ENCODE measurements around the gene SRPK2.

The SRPK2 gene

GRCh38 chr7:105097619-105098018, 291.1 kb downstream of the SRPK2 start:
- peak; percentile 86 for DNase-seq (ENCODE audit: low read depth)

- DNase-seq (ENCODE audit: low read depth) = no peak
Measured at GRCh38 chr7:105096306-105096705, 292.4 kb downstream of the SRPK2 start.

GRCh38 chr7:105094966-105095365, 293.8 kb downstream of the SRPK2 start:
- DNase-seq (ENCODE audit: low read depth) = no peak

- no peak for DNase-seq (ENCODE audit: low read depth)
Measured at GRCh38 chr7:105088456-105088855, 300.3 kb downstream of the SRPK2 start.

- no peak for DNase-seq (ENCODE audit: low read depth)
Measured at GRCh38 chr7:105087981-105088380, 300.7 kb downstream of the SRPK2 start.

GRCh38 chr7:105086850-105087249, 301.9 kb downstream of the SRPK2 start:
- no peak for DNase-seq (ENCODE audit: low read depth)

- no peak for DNase-seq (ENCODE audit: low read depth)
Measured at GRCh38 chr7:105084581-105084980, 304.1 kb downstream of the SRPK2 start.

GRCh38 chr7:105079348-105079747, 309.4 kb downstream of the SRPK2 start:
- DNase-seq (ENCODE audit: low read depth) = no peak

GRCh38 chr7:105073143-105073542, 315.6 kb downstream of the SRPK2 start:
- no peak for DNase-seq (ENCODE audit: low read depth)

GRCh38 chr7:105068886-105069285, 319.8 kb downstream of the SRPK2 start:
- no peak for DNase-seq (ENCODE audit: low read depth)

- no peak for DNase-seq (ENCODE audit: low read depth)
Measured at GRCh38 chr7:105067691-105068090, 321.0 kb downstream of the SRPK2 start.

Data from HS-5 (cell line).